ENCODE measurements around the gene CREB3L2. TPM values are rescaled to one million over a fixed set of nuclear protein-coding genes. Genes with fewer than 3 reads are reported as not detected.

CREB3L2 gene
- total and polyA plus RNA-seq, 4 donors = 7.4 to 89.1 (median 44.0) TPM

GRCh38 chr7:137953665-137954470 lies 48.0 kb downstream of the CREB3L2 start:
- ATAC-seq (ENCODE audit: insufficient read depth, low FRiP score) = no peak

GRCh38 chr7:137953043-137953664 lies 48.7 kb downstream of the CREB3L2 start:
- TF ChIP-seq, protein P1, sequence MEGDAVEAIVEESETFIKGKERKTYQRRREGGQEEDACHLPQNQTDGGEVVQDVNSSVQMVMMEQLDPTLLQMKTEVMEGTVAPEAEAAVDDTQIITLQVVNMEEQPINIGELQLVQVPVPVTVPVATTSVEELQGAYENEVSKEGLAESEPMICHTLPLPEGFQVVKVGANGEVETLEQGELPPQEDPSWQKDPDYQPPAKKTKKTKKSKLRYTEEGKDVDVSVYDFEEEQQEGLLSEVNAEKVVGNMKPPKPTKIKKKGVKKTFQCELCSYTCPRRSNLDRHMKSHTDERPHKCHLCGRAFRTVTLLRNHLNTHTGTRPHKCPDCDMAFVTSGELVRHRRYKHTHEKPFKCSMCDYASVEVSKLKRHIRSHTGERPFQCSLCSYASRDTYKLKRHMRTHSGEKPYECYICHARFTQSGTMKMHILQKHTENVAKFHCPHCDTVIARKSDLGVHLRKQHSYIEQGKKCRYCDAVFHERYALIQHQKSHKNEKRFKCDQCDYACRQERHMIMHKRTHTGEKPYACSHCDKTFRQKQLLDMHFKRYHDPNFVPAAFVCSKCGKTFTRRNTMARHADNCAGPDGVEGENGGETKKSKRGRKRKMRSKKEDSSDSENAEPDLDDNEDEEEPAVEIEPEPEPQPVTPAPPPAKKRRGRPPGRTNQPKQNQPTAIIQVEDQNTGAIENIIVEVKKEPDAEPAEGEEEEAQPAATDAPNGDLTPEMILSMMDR (IDR thresholded peaks at IDR 0.05; ENCODE audit: control extremely low read depth, extremely low read depth) = no peak
- 71 to 79% methylated on average over 8 of the region's 8 CpGs for WGBS, 2 donors
- Histone ChIP-seq H3K4me3 (no peak overlapping the region), H3K27ac (ENCODE audit: low read depth in 1 of 2, low read length in 1 of 2) (peak overlapping the region in 1 of 2 donors; percentile 3), H3K36me3 (ENCODE audit: control insufficient read depth in 4 of 4, insufficient read depth in 4 of 4, low read length in 4 of 4) (peaks cover 0 to 3% (median 0%) of the 10 kb centered on the region in 4 donors), H3K4me1 (ENCODE audit: control insufficient read depth in 5 of 5, insufficient read depth in 5 of 5, low read length in 5 of 5) (peaks cover 3 to 41% (median 23%) of the 10 kb centered on the region in 5 donors), H3K9ac (ENCODE audit: insufficient read depth in 1 of 2, low read length in 2 of 2) (peak overlapping the region in 1 of 2 donors; percentile 15), H3K9me3 (ENCODE audit: control insufficient read depth in 4 of 4, insufficient read depth in 3 of 4, low read length in 3 of 4) (no peaks in the 10 kb centered on the region), H3K27me3 (ENCODE audit: control insufficient read depth in 3 of 3, insufficient read depth in 3 of 3, low read length in 2 of 3) (no peaks in the 10 kb centered on the region)
- ATAC-seq (ENCODE audit: insufficient read depth, low FRiP score) (no peak), DNase-seq (peak; percentile 57 to 86 (median 81))

More at GRCh38 chr7:137953665-137954470, 48.0 kb downstream of the CREB3L2 start:
- no peaks in the 10 kb centered on the region for H3K9me3 ChIP-seq (ENCODE audit: control insufficient read depth in 4 of 4, insufficient read depth in 3 of 4, low read length in 3 of 4)
- no peaks in the 10 kb centered on the region for H3K27me3 ChIP-seq (ENCODE audit: control insufficient read depth in 3 of 3, insufficient read depth in 3 of 3, low read length in 2 of 3)
- no peak overlapping the region for H3K4me3 ChIP-seq
- peaks cover 0 to 3% (median 0%) of the 10 kb centered on the region in 4 donors for H3K36me3 ChIP-seq (ENCODE audit: control insufficient read depth in 4 of 4, insufficient read depth in 4 of 4, low read length in 4 of 4)
- peak overlapping the region in 1 of 2 donors; percentile 3 for H3K27ac ChIP-seq (ENCODE audit: low read depth in 1 of 2, low read length in 1 of 2)
- 50 to 61% methylated on average over 6 of the region's 6 CpGs for WGBS, 2 donors
- peak; percentile 57 to 96 (median 94) for DNase-seq
- H3K4me1 ChIP-seq (ENCODE audit: control insufficient read depth in 5 of 5, insufficient read depth in 5 of 5, low read length in 5 of 5) = peaks cover 5 to 36% (median 23%) of the 10 kb centered on the region in 5 donors
- peak overlapping the region in 1 of 2 donors; percentile 73 for H3K9ac ChIP-seq (ENCODE audit: insufficient read depth in 1 of 2, low read length in 2 of 2)
- TF ChIP-seq, protein P1 (IDR thresholded peaks at IDR 0.05; ENCODE audit: control extremely low read depth, extremely low read depth) = no peak

GRCh38 chr7:137952426-137952805 lies 49.5 kb downstream of the CREB3L2 start:
- no peaks in the 10 kb centered on the region for H3K36me3 ChIP-seq (ENCODE audit: control insufficient read depth in 4 of 4, insufficient read depth in 4 of 4, low read length in 4 of 4)
- no peak overlapping the region for H3K4me3 ChIP-seq
- 80 to 92% methylated on average over 2 of the region's 2 CpGs for WGBS, 2 donors
- DNase-seq = no peak
- no peak overlapping the region for H3K27ac ChIP-seq (ENCODE audit: low read depth in 1 of 2, low read length in 1 of 2)
- TF ChIP-seq, protein P1 (IDR thresholded peaks at IDR 0.05; ENCODE audit: control extremely low read depth, extremely low read depth) = no peak
- H3K4me1 ChIP-seq (ENCODE audit: control insufficient read depth in 5 of 5, insufficient read depth in 5 of 5, low read length in 5 of 5) = peaks cover 6 to 45% (median 23%) of the 10 kb centered on the region in 5 donors
- no peaks in the 10 kb centered on the region for H3K9me3 ChIP-seq (ENCODE audit: control insufficient read depth in 4 of 4, insufficient read depth in 3 of 4, low read length in 3 of 4)
- H3K27me3 ChIP-seq (ENCODE audit: control insufficient read depth in 3 of 3, insufficient read depth in 3 of 3, low read length in 2 of 3) = no peaks in the 10 kb centered on the region
- ATAC-seq (ENCODE audit: insufficient read depth, low FRiP score) = no peak
- H3K9ac ChIP-seq (ENCODE audit: insufficient read depth in 1 of 2, low read length in 2 of 2) = peak overlapping the region in 1 of 2 donors; percentile 15
